Stimulated activated CD4-positive, alpha-beta T cell treated with anti-CD3 and anti-CD28 coated beads, Interleukin-4, amount 100 ng/mL, for 48 hours (primary cell): Measurements from ENCODE around the gene TMEM234.

ENCODE experiments used
- DNase-seq, 2 donors: peaks; one replicate each; pipeline ENCODE4 v3.0.0-alpha.2; 2020; ENCODE audit warnings: low read depth in 2 of 2

TMEM234 gene

GRCh38 chr1:32199717-32200072 is 22.5 kb downstream of the TMEM234 start:
- no peak for DNase-seq

- no peak for DNase-seq
Observed at GRCh38 chr1:32199043-32199716, 23.0 kb downstream of the TMEM234 start.

DNA sequence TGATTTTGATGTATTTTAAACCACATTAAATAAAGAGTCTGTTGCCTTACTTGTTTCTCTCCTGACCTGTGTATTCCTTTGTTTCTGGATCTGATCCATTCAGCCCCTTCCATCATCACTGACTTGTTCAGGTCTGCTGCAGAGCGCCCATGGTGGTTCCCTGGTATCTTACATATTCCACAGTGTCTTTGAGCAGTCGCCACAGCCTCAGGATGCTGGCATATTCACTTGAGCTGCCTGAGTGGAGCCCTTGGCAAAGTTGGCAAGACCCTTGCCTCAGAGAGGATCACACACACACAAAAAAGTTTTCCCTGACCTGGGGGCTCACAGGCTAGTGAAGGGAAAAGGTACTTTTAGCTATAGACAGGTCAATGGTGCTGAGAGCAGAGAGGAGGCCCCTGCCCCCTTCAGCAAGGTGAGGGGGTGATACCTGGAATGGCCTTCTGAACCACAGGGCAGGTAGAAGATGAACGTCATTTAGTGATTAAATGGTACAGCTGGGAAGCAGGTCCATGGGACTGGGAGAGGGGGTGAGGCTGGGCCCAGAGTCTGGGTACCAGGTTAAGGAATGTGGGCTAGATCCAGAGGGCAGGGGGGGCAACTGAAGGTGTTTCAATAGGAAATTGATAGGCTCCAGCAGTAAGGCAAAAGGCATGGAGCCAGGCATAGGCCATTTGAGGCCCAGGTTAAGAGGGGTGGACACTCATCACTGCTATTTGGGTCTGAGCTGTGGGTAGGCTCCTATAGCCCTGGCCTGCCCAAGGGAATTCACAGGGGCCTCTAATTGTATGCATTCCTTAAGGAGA is 23.7 kb downstream of the TMEM234 start:
- no peak for DNase-seq

- DNase-seq = no peak
Observed at GRCh38 chr1:32197837-32198236, 24.3 kb downstream of the TMEM234 start.

DNA sequence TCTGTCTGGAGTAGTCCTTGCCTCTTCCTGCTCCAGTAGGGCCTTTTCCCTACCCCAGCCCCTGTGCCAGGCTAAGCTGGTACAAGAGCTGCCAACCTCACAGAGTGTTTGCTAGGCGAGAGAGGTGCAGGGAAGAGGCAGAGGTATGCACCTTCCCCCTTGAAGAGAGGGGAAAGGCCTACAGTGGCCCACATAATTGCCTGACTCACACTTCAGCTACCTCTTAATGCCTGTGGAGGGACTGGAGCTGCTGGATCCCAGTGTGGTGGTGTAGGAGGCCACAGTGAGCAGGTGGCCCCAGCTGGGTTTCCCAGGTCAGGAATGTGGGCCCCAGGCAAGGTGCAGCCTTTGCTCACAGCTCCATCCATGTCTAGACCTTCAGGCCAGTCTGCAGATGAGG is 25.1 kb downstream of the TMEM234 start:
- no peak for DNase-seq

GRCh38 chr1:32195972-32196823 is 26.0 kb downstream of the TMEM234 start:
- no peak for DNase-seq

GRCh38 chr1:32195531-32195930 is 26.6 kb downstream of the TMEM234 start:
- no peak for DNase-seq

DNA sequence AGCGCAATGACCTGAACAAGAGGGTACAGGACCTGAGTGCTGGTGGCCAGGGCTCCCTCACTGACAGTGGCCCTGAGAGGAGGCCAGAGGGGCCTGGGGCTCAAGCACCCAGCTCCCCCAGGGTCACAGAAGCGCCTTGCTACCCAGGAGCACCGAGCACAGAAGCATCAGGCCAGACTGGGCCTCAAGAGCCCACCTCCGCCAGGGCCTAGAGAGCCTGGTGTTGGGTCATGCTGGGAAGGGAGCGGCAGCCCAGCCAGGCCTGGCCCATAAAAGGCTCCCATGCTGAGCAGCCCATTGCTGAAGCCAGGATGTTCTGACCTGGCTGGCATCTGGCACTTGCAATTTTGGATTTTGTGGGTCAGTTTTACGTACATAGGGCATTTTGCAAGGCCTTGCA is 27.2 kb downstream of the TMEM234 start:
- no peak for DNase-seq

DNA sequence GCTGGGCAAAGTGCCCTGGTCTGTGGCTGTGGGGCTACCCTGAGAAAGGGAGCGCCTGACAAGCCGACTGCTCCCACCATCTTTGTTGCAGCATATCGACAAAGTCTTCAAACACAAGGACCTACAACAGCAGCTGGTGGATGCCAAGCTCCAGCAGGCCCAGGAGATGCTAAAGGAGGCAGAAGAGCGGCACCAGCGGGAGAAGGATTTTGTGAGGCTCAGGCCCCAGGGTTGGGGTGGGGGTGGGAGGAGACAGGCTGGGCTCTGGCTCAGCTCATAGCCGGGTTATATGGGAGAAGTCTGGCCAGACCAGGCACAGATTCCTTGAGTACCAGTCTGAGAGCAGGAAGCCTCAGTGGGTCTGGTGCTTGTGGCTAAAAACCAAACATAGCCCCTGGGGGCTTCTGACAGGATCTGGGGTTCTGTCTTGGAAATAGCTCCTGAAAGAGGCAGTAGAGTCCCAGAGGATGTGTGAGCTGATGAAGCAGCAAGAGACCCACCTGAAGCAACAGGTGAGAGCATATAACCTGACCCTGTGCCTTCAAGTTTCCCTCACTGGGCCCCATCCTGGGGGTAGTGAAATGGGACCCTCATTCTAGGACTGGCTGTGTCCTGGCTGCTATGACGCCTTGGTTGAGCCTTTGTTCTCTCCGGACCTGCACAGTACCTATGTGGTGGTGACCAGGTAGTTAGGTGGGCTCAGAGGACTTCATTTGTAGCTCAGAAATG is 29.8 kb downstream of the TMEM234 start:
- DNase-seq = no peak

DNA sequence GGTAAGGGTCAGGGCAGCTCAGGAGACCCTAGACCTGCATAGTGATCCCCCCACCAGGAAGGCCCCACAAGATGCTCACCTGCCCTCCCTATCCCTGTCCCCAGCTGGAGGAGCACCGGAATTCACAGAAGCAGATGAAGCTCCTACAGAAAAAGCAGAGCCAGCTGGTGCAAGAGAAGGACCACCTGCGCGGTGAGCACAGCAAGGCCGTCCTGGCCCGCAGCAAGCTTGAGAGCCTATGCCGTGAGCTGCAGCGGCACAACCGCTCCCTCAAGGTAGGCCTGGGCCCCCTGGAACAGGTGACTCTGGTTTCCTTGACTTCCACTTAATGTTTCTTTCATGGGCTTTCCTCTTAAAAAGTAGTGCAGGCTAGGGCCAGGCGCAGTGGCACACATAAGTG is 34.3 kb downstream of the TMEM234 start:
- DNase-seq = no peak

- no peak for DNase-seq
Observed at GRCh38 chr1:32186491-32186890, 35.7 kb downstream of the TMEM234 start.

DNA sequence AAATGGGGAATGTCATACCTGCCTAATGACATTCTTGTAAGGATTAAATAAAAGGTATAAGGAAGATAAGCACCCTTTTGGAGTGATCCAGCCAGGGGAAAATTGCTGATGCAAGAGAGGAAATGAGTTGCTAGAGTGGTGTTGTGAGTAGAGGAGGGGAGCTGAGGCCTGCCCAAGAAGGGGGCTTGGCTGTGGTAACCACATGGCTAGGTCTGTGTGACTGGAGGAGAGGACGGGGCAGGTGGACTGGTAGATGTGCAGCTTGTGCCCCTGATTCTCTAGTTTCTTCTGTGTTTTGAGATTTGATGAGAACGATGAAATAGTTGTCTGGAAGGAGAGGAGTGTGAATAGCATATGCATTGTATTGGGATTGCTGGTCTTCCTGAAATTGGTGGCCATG is 36.1 kb downstream of the TMEM234 start:
- no peak for DNase-seq

DNA sequence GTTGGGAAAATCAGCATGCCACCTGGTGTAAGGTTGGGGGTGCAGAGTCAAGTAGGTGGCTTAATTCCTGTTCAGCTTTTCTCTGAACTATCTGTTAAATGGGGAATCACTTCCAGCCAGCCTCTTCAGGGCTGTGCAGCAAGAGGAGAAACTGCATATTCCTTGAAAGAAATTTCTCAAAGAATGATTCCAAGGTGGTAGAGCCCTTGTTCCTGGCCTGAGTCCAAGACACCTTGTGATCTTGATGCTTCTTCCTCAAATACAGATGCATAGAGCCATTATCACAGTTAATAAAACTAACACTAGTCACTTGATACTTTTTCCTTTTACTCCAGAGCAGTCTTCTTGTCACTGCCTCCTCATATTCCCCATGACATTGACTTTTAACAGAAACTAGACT is 37.5 kb downstream of the TMEM234 start:
- DNase-seq = no peak

- no peak for DNase-seq
Observed at GRCh38 chr1:32182060-32182459, 40.1 kb downstream of the TMEM234 start.

- no peak for DNase-seq
Observed at GRCh38 chr1:32181563-32181962, 40.6 kb downstream of the TMEM234 start.

GRCh38 chr1:32181065-32181464 is 41.1 kb downstream of the TMEM234 start:
- DNase-seq = no peak

GRCh38 chr1:32180186-32181060 is 41.7 kb downstream of the TMEM234 start:
- DNase-seq = peak; percentile 30

- DNase-seq = peak; percentile 85 to 90
Observed at GRCh38 chr1:32179443-32180185, 42.5 kb downstream of the TMEM234 start, which contains the start of gene TXLNA. TSS of gene TXLNA (plus strand) at chr1:32179675. CDS start at chr1:32180346, 671 bp downstream.

DNA sequence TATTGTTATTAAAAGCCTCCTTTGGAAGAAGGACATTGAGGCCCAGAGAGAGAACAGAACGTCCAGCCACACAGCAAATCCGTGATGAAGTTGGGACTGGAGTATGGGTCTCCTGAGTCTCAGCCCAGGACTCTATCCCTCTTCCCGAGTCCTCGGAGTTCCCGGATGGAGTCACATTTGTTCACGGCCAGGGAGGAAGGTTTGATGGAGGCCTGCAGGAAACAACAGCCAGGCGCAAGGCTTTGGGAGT is 43.0 kb downstream of the TMEM234 start:
- no peak for DNase-seq
